NB4 (cell line): Measurements from ENCODE around the gene OFD1.

Experiments used
- POLR2A ChIP-seq: IDR thresholded peaks from 2 replicates; pipeline ENCODE4 v1.6.1; 2011; ENCODE audit warnings: mild to moderate bottlenecking; ENCODE audit not compliant: insufficient read length; ENCODE audit errors: extremely low read depth
- TF ChIP-seq, protein P1 (sequence below): IDR thresholded peaks from one replicate; pipeline ENCODE4 v1.5.1; 2012; ENCODE audit warnings: low read depth, low read length

DNA sequence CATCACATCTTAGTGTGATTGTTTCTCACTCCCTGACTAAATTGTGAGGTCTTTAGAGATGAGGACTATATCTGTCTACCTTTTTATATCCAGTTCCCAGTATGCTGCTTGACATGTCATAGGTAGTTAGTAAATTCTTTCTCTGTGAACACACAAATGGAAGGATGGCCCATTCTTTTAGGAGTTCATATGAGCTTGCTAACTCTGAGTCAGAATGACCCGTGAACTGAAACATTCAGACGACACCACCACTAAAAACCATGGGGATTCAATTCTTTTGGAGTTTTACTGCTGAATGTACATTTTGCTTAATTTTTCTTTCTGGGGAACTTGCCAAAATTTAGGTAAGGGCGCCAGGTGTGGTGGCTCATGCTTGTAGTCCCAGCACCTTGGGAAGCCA is 13.9 kb downstream of the OFD1 start:
- TF ChIP-seq, protein P1, sequence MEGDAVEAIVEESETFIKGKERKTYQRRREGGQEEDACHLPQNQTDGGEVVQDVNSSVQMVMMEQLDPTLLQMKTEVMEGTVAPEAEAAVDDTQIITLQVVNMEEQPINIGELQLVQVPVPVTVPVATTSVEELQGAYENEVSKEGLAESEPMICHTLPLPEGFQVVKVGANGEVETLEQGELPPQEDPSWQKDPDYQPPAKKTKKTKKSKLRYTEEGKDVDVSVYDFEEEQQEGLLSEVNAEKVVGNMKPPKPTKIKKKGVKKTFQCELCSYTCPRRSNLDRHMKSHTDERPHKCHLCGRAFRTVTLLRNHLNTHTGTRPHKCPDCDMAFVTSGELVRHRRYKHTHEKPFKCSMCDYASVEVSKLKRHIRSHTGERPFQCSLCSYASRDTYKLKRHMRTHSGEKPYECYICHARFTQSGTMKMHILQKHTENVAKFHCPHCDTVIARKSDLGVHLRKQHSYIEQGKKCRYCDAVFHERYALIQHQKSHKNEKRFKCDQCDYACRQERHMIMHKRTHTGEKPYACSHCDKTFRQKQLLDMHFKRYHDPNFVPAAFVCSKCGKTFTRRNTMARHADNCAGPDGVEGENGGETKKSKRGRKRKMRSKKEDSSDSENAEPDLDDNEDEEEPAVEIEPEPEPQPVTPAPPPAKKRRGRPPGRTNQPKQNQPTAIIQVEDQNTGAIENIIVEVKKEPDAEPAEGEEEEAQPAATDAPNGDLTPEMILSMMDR, result no peak
- no peak for TF ChIP-seq POLR2A
